ENCODE measurements around the gene GDPD5. TPM values are rescaled to one million over a fixed set of nuclear protein-coding genes. Genes with fewer than 3 reads are reported as not detected.

The GDPD5 gene
- total and polyA plus RNA-seq, 9 of the 15 experiments (the other 6 are each of a cell fraction or from before 2014, with no cell fraction given) = 0.32 to 27.3 (median 8.0) TPM

- TF ChIP-seq, protein P1, sequence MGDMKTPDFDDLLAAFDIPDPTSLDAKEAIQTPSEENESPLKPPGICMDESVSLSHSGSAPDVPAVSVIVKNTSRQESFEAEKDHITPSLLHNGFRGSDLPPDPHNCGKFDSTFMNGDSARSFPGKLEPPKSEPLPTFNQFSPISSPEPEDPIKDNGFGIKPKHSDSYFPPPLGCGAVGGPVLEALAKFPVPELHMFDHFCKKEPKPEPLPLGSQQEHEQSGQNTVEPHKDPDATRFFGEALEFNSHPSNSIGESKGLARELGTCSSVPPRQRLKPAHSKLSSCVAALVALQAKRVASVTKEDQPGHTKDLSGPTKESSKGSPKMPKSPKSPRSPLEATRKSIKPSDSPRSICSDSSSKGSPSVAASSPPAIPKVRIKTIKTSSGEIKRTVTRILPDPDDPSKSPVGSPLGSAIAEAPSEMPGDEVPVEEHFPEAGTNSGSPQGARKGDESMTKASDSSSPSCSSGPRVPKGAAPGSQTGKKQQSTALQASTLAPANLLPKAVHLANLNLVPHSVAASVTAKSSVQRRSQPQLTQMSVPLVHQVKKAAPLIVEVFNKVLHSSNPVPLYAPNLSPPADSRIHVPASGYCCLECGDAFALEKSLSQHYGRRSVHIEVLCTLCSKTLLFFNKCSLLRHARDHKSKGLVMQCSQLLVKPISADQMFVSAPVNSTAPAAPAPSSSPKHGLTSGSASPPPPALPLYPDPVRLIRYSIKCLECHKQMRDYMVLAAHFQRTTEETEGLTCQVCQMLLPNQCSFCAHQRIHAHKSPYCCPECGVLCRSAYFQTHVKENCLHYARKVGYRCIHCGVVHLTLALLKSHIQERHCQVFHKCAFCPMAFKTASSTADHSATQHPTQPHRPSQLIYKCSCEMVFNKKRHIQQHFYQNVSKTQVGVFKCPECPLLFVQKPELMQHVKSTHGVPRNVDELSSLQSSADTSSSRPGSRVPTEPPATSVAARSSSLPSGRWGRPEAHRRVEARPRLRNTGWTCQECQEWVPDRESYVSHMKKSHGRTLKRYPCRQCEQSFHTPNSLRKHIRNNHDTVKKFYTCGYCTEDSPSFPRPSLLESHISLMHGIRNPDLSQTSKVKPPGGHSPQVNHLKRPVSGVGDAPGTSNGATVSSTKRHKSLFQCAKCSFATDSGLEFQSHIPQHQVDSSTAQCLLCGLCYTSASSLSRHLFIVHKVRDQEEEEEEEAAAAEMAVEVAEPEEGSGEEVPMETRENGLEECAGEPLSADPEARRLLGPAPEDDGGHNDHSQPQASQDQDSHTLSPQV (IDR thresholded peaks at IDR 0.05) = peak; percentile 60
- TF ChIP-seq L3MBTL2 (IDR thresholded peaks at IDR 0.05) (peak; percentile 43; the same call in 1 of the 2 replicates), MAX (CRISPR knock-in tag; IDR thresholded peaks at IDR 0.05) (peak; percentile 22; the same call in 1 of the 2 replicates), SMARCE1 (IDR thresholded peaks at IDR 0.05) (0 out of 2 replicates have a peak, but pooled peaks have one; percentile 42), ZNF766 (CRISPR knock-in tag; conservative IDR thresholded peaks at IDR 0.05) (peak; percentile 76), ZBTB11 (CRISPR knock-in tag; IDR thresholded peaks at IDR 0.05) (peak in 1 of 3 experiments; percentile 56; a peak in 1 of 6 replicates), LARP7 (IDR thresholded peaks at IDR 0.05) (no peak), ELF2 (CRISPR knock-in tag; IDR thresholded peaks at IDR 0.05) (no peak)
- TF ChIP-seq, protein P2, sequence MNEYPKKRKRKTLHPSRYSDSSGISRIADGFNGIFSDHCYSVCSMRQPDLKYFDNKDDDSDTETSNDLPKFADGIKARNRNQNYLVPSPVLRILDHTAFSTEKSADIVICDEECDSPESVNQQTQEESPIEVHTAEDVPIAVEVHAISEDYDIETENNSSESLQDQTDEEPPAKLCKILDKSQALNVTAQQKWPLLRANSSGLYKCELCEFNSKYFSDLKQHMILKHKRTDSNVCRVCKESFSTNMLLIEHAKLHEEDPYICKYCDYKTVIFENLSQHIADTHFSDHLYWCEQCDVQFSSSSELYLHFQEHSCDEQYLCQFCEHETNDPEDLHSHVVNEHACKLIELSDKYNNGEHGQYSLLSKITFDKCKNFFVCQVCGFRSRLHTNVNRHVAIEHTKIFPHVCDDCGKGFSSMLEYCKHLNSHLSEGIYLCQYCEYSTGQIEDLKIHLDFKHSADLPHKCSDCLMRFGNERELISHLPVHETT (CRISPR knock-in tag; conservative IDR thresholded peaks at IDR 0.05 in 1 of 2, IDR thresholded peaks at IDR 0.05 in 1 of 2) = peak in 1 of 2 experiments; percentile 66; a peak in 2 of 4 replicates
- TF ChIP-seq, protein P3, sequence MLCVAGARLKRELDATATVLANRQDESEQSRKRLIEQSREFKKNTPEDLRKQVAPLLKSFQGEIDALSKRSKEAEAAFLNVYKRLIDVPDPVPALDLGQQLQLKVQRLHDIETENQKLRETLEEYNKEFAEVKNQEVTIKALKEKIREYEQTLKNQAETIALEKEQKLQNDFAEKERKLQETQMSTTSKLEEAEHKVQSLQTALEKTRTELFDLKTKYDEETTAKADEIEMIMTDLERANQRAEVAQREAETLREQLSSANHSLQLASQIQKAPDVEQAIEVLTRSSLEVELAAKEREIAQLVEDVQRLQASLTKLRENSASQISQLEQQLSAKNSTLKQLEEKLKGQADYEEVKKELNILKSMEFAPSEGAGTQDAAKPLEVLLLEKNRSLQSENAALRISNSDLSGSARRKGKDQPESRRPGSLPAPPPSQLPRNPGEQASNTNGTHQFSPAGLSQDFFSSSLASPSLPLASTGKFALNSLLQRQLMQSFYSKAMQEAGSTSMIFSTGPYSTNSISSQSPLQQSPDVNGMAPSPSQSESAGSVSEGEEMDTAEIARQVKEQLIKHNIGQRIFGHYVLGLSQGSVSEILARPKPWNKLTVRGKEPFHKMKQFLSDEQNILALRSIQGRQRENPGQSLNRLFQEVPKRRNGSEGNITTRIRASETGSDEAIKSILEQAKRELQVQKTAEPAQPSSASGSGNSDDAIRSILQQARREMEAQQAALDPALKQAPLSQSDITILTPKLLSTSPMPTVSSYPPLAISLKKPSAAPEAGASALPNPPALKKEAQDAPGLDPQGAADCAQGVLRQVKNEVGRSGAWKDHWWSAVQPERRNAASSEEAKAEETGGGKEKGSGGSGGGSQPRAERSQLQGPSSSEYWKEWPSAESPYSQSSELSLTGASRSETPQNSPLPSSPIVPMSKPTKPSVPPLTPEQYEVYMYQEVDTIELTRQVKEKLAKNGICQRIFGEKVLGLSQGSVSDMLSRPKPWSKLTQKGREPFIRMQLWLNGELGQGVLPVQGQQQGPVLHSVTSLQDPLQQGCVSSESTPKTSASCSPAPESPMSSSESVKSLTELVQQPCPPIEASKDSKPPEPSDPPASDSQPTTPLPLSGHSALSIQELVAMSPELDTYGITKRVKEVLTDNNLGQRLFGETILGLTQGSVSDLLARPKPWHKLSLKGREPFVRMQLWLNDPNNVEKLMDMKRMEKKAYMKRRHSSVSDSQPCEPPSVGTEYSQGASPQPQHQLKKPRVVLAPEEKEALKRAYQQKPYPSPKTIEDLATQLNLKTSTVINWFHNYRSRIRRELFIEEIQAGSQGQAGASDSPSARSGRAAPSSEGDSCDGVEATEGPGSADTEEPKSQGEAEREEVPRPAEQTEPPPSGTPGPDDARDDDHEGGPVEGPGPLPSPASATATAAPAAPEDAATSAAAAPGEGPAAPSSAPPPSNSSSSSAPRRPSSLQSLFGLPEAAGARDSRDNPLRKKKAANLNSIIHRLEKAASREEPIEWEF (CRISPR knock-in tag; IDR thresholded peaks at IDR 0.05) = 0 out of 2 replicates have a peak, but pooled peaks have one; percentile 43
These were observed 43.7 kb downstream of the GDPD5 start (continued) for GRCh38 chr11:75481922-75482606.
